Endothelial cell of umbilical vein (primary cell): Measurements from ENCODE around the gene STX1A. TPM values are rescaled to one million over a fixed set of nuclear protein-coding genes. Genes with fewer than 3 reads are reported as not detected.

Experiments used
- BruUV-seq: library from RNA; stranded (reverse); fragments of 400-500 nt; replicated peaks from 2 replicates; lab custom pipeline; 2021; lab: Mats Ljungman, UMichigan
- CTCF ChIA-PET: fragments of 300-600, 350-600 bp; sonication (Branson Sonifier 250); formaldehyde crosslinking; loops from one replicate; lab custom pipeline; 2021; ENCODE audit warnings: antibody characterized with exemption, inconsistent platforms; lab: Charles Lee
- POLR2A ChIA-PET: fragments of 300-600, 350-600 bp; sonication (Branson Sonifier 250); formaldehyde crosslinking; loops from one replicate; lab custom pipeline; 2021; ENCODE audit warnings: antibody characterized with exemption, inconsistent platforms; lab: Charles Lee
- DNase-seq: peaks from one replicate; pipeline ENCODE4 v3.0.0-alpha.2; 2011; ENCODE audit warnings: low read depth, low spot score
- FAIRE-seq: peaks from 2 replicates; lab custom pipeline; 2011; peaks lifted over from hg19 to GRCh38; lab: Jason Lieb, UNC
- H2AFZ ChIP-seq: 2 replicates; pipeline ENCODE4 v1.6.0; 2012; ENCODE audit warnings: low read depth, low read length, control low read depth, inconsistent platforms
- H3K27ac ChIP-seq: 2 replicates; pipeline ENCODE4 v1.5.1; 2011; ENCODE audit warnings: low read depth, mild to moderate bottlenecking, control low read depth, low read length, moderate library complexity; ENCODE audit not compliant: insufficient read depth
- H3K27me3 ChIP-seq, 2 experiments: 2 replicates each; pipeline versions ENCODE4 v1.6.0 to v1.6.1; 2011; ENCODE audit warnings: low read length in 2 of 2, mixed read lengths in 1 of 2; ENCODE audit not compliant: control insufficient read depth in 2 of 2, insufficient read depth in 2 of 2
- H3K36me3 ChIP-seq, 2 experiments: 2 replicates in 1 of 2; 3 replicates in 1 of 2; pipeline ENCODE4 v1.5.1; 2011; ENCODE audit warnings: low read length in 2 of 2, mild to moderate bottlenecking in 1 of 2, moderate library complexity in 1 of 2; ENCODE audit not compliant: control insufficient read depth in 2 of 2, insufficient read depth in 2 of 2; ENCODE audit errors: extremely low read depth in 1 of 2
- H3K4me1 ChIP-seq: 3 replicates; pipeline ENCODE4 v1.5.1; 2011; ENCODE audit warnings: mild to moderate bottlenecking, low read length; ENCODE audit not compliant: control insufficient read depth, insufficient read depth; ENCODE audit errors: extremely low read depth
- H3K4me2 ChIP-seq: 2 replicates; pipeline ENCODE4 v1.6.1; 2011; ENCODE audit warnings: low read length, control low read depth, mixed read lengths; ENCODE audit not compliant: insufficient read depth
- H3K4me3 ChIP-seq, 3 experiments: fragments of 200-600 bp in 1 of 3; sonication (generic), shearing (Covaris generic) in 1 of 3; replicated peaks in 1 of 3; 2 replicates each; pipeline ENCODE4 v1.5.1; 2011 to 2016; ENCODE audit warnings: control low read depth in 3 of 3, low read length in 3 of 3, mild to moderate bottlenecking in 2 of 3, inconsistent platforms in 1 of 3, low read depth in 1 of 3, moderate library complexity in 1 of 3; ENCODE audit not compliant: insufficient read depth in 1 of 3
- H3K79me2 ChIP-seq: 2 replicates; pipeline ENCODE4 v1.6.0; 2012; ENCODE audit warnings: low read length, inconsistent platforms; ENCODE audit not compliant: control insufficient read depth, insufficient read depth
- H3K9ac ChIP-seq: replicated peaks from 2 replicates; pipeline ENCODE3; 2011; ENCODE audit warnings: low read length, control low read depth; ENCODE audit not compliant: insufficient read depth; ENCODE audit errors: extremely low read depth
- H3K9me1 ChIP-seq: replicated peaks from 3 replicates; pipeline ENCODE4 v1.6.0; 2011; ENCODE audit warnings: mild to moderate bottlenecking, low read length; ENCODE audit not compliant: control insufficient read depth, insufficient read depth; ENCODE audit errors: extremely low read depth
- H3K9me3 ChIP-seq: replicated peaks from 2 replicates; pipeline ENCODE4 v1.5.1; 2012; ENCODE audit warnings: low read length, inconsistent platforms; ENCODE audit not compliant: control insufficient read depth, insufficient read depth
- H4K20me1 ChIP-seq: replicated peaks from 2 replicates; pipeline ENCODE3; 2011; ENCODE audit warnings: mild to moderate bottlenecking, low read length; ENCODE audit not compliant: control insufficient read depth, insufficient read depth; ENCODE audit errors: extremely low read depth
- CTCF ChIP-seq, 2 donors: IDR thresholded peaks; 1 replicate in 1 of 2; 2 replicates in 1 of 2; pipeline ENCODE4 v1.5.1; 2011; ENCODE audit warnings: low read length in 2 of 2, mild to moderate bottlenecking in 2 of 2, moderate library complexity in 2 of 2, control low read depth in 1 of 2, inconsistent platforms in 1 of 2, low read depth in 1 of 2; ENCODE audit not compliant: insufficient read depth in 1 of 2; ENCODE audit errors: extremely low read depth in 1 of 2
- EZH2 ChIP-seq: IDR thresholded peaks from 2 replicates; pipeline ENCODE4 v1.6.1; 2012; ENCODE audit warnings: borderline replicate concordance, low read depth, mild to moderate bottlenecking, moderate library complexity, low read length, inconsistent platforms; ENCODE audit not compliant: severe bottlenecking
- FOS ChIP-seq: IDR thresholded peaks from 2 replicates; pipeline ENCODE4 v1.6.1; 2011; ENCODE audit warnings: mild to moderate bottlenecking, low read length, moderate library complexity, borderline replicate concordance; ENCODE audit not compliant: insufficient read depth
- GATA2 ChIP-seq: IDR thresholded peaks from 2 replicates; pipeline ENCODE4 v1.7.0; 2011; ENCODE audit warnings: low read depth, mild to moderate bottlenecking, moderate library complexity, mixed read lengths, low read length; ENCODE audit not compliant: insufficient read length, insufficient read depth
- JUN ChIP-seq: IDR thresholded peaks from 2 replicates; pipeline ENCODE4 v1.6.1; 2011; ENCODE audit warnings: borderline replicate concordance, low read depth; ENCODE audit not compliant: insufficient read length, insufficient read depth
- MAX ChIP-seq: IDR thresholded peaks from 2 replicates; pipeline ENCODE4 v1.6.1; 2011; ENCODE audit not compliant: insufficient read depth, insufficient read length
- MYC ChIP-seq: IDR thresholded peaks from one replicate; pipeline ENCODE4 v1.6.1; 2011; ENCODE audit warnings: mild to moderate bottlenecking, low read depth, low read length
- POLR2A ChIP-seq: IDR thresholded peaks from 2 replicates; pipeline ENCODE4 v1.6.1; 2012; ENCODE audit warnings: low read depth, mild to moderate bottlenecking, control low read depth, low read length
- POLR2AphosphoS5 ChIP-seq: IDR thresholded peaks from 2 replicates; pipeline ENCODE4 v1.6.1; 2012; ENCODE audit warnings: low read depth, mild to moderate bottlenecking, control low read depth, low read length, moderate library complexity; ENCODE audit not compliant: insufficient read depth
- dilution Hi-C: fragments of 300-500 bp; cut with MboI; formaldehyde crosslinking; loops from one replicate; pipeline ENCODE4 v1.15.0; 2019; ENCODE audit warnings: low sequenced_read_pairs; ENCODE audit not compliant: extremely low pct_ligation_motif_present
- intact Hi-C: fragments of 100-400 bp; cut with micrococcal nuclease; formaldehyde crosslinking; loops from one replicate; pipeline ENCODE4 v1.10.0; 2022
- polyA plus RNA-seq, 4 experiments: library from polyadenylated mRNA; depleted of rRNA in 3 of 4; stranded (reverse) in 3 of 4; unstranded in 1 of 4; fragments of >200 nt; gene quantifications; 2 replicates each; pipeline versions ENCODE4 v1.2.1 to v1.2.3, GENCODE V29; 2011 to 2012; ENCODE audit warnings: missing spikeins in 1 of 4
- total RNA-seq: library from RNA; stranded (reverse); gene quantifications from 2 replicates; pipeline ENCODE4 v1.2.3, GENCODE V29; 2021

Gene STX1A
- total and polyA plus RNA-seq, 2 donors (not counting 3 experiments of a cell fraction or from before 2014, with no cell fraction given), result 13.1 to 20.8 TPM

GRCh38 chr7:73740771-73741170 lies 21.3 kb upstream of the STX1A start:
- ChIA-PET POLR2A (no interaction called here), CTCF (interaction anchor here (0.8 to 1.7 kb wide), 6 partner anchors 15 to 134 kb away, joined by 3 to 6 read pairs (median 3); partner anchors contain the start of gene VPS37D)
- H3K27me3 ChIP-seq, result no peaks in the 10 kb centered on the region
- peaks cover 6% of the 10 kb centered on the region for H3K4me1 ChIP-seq
- no peaks in the 10 kb centered on the region for H3K9me1 ChIP-seq
- no peaks in the 10 kb centered on the region for H3K79me2 ChIP-seq
- no peak overlapping the region for H2AFZ ChIP-seq
- H3K4me3 ChIP-seq, result no peak overlapping the region
- dilution Hi-C loops (no loop called here), intact Hi-C loops (no loop called here)
- FAIRE-seq (no peak), DNase-seq (no peak)
- no peak overlapping the region for H3K9ac ChIP-seq
- TF ChIP-seq MYC, result no peak
- TF ChIP-seq CTCF (IDR thresholded peaks at IDR 0.05; ENCODE audit: extremely low read depth in 1 of 2, insufficient read depth in 1 of 2, low read depth in 1 of 2, low read length in 2 of 2), result no peak
- TF ChIP-seq GATA2, result no peak
- no peak for TF ChIP-seq POLR2AphosphoS5
- no peak for TF ChIP-seq MAX
- no peak for TF ChIP-seq FOS
- TF ChIP-seq EZH2, result no peak
- no peak for TF ChIP-seq POLR2A
- TF ChIP-seq JUN, result no peak
- BruUV-seq, result no TSS peak
- H3K27ac ChIP-seq, result no peak overlapping the region
- no peaks in the 10 kb centered on the region for H3K36me3 ChIP-seq
- no peaks in the 10 kb centered on the region for H3K9me3 ChIP-seq
- H3K4me2 ChIP-seq, result no peak overlapping the region
- no peaks in the 10 kb centered on the region for H4K20me1 ChIP-seq
